ENCODE results near the gene PRAME. TPM values are rescaled to one million over a fixed set of nuclear protein-coding genes. Genes with fewer than 3 reads are reported as not detected.

PRAME gene
- total and polyA plus RNA-seq, 2 donors = 0.89 to 1.1 TPM

GRCh38 chr22:22554587-22555284, 4.3 kb downstream of the PRAME start:
- no peak overlapping the region for H3K27ac ChIP-seq (ENCODE audit: low read depth in 1 of 2, low read length in 1 of 2)
- H3K27me3 ChIP-seq (ENCODE audit: control insufficient read depth in 2 of 2, insufficient read depth in 1 of 2, low read length in 1 of 2) = no peaks in the 10 kb centered on the region
- WGBS = 93% methylated on average over 4 of the region's 4 CpGs
- H3K9me3 ChIP-seq (ENCODE audit: control insufficient read depth in 2 of 2, insufficient read depth in 1 of 2, low read length in 1 of 2) = peaks cover 0 to 5% of the 10 kb centered on the region in 2 donors
- DNase-seq (ENCODE audit: low read depth in 6 of 9, low spot score in 9 of 9) = no peak
- no peaks in the 10 kb centered on the region for H3K4me1 ChIP-seq (ENCODE audit: control insufficient read depth in 2 of 2, insufficient read depth in 2 of 2, low read length in 2 of 2)
- H3K4me3 ChIP-seq (ENCODE audit: low read length in 2 of 2) = no peak overlapping the region
- no peaks in the 10 kb centered on the region for H3K36me3 ChIP-seq (ENCODE audit: control insufficient read depth in 2 of 2, insufficient read depth in 2 of 2, low read length in 1 of 2)

GRCh38 chr22:22553735-22554586, 5.1 kb downstream of the PRAME start:
- DNase-seq (ENCODE audit: low read depth in 6 of 9, low spot score in 9 of 9) = no peak
- no peaks in the 10 kb centered on the region for H3K27me3 ChIP-seq (ENCODE audit: control insufficient read depth in 2 of 2, insufficient read depth in 1 of 2, low read length in 1 of 2)
- no peak overlapping the region for H3K4me3 ChIP-seq (ENCODE audit: low read length in 2 of 2)
- H3K36me3 ChIP-seq (ENCODE audit: control insufficient read depth in 2 of 2, insufficient read depth in 2 of 2, low read length in 1 of 2) = no peaks in the 10 kb centered on the region
- no peak overlapping the region for H3K27ac ChIP-seq (ENCODE audit: low read depth in 1 of 2, low read length in 1 of 2)
- 71% methylated on average over 8 of the region's 8 CpGs for WGBS
- no peaks in the 10 kb centered on the region for H3K4me1 ChIP-seq (ENCODE audit: control insufficient read depth in 2 of 2, insufficient read depth in 2 of 2, low read length in 2 of 2)
- H3K9me3 ChIP-seq (ENCODE audit: control insufficient read depth in 2 of 2, insufficient read depth in 1 of 2, low read length in 1 of 2) = peaks cover 0 to 3% of the 10 kb centered on the region in 2 donors

GRCh38 chr22:22553141-22553540, 5.9 kb downstream of the PRAME start:
- Histone ChIP-seq H3K27me3 (ENCODE audit: control insufficient read depth in 2 of 2, insufficient read depth in 1 of 2, low read length in 1 of 2) (no peaks in the 10 kb centered on the region), H3K4me1 (ENCODE audit: control insufficient read depth in 2 of 2, insufficient read depth in 2 of 2, low read length in 2 of 2) (no peaks in the 10 kb centered on the region), H3K36me3 (ENCODE audit: control insufficient read depth in 2 of 2, insufficient read depth in 2 of 2, low read length in 1 of 2) (no peaks in the 10 kb centered on the region), H3K4me3 (ENCODE audit: low read length in 2 of 2) (no peak overlapping the region), H3K9me3 (ENCODE audit: control insufficient read depth in 2 of 2, insufficient read depth in 1 of 2, low read length in 1 of 2) (no peaks in the 10 kb centered on the region), H3K27ac (ENCODE audit: low read depth in 1 of 2, low read length in 1 of 2) (no peak overlapping the region)
- no peak for DNase-seq (ENCODE audit: low read depth in 6 of 9, low spot score in 9 of 9)
- WGBS = 98% methylated on average over 1 of the region's 1 CpG

DNA sequence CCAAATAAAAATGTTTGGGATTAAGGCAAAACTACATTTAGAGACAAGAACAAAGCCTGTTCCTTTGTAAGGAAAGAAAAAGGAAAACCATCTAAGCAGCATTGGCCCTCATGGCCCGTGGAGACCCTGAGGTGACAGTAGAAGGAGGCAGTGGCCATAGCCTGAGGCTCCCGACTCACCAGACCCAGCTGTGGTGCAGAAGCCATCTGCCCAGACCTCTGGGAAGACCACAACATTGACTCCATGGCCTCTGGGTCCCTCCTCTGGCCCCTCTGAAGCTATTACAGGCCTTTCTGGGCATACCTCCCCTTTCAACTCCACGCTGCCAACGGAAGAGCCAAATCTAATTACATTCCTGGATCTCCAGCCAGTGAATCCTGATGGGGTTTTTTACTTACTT, 6.4 kb downstream of the PRAME start:
- no peak for DNase-seq (ENCODE audit: low read depth in 6 of 9, low spot score in 9 of 9)

DNA sequence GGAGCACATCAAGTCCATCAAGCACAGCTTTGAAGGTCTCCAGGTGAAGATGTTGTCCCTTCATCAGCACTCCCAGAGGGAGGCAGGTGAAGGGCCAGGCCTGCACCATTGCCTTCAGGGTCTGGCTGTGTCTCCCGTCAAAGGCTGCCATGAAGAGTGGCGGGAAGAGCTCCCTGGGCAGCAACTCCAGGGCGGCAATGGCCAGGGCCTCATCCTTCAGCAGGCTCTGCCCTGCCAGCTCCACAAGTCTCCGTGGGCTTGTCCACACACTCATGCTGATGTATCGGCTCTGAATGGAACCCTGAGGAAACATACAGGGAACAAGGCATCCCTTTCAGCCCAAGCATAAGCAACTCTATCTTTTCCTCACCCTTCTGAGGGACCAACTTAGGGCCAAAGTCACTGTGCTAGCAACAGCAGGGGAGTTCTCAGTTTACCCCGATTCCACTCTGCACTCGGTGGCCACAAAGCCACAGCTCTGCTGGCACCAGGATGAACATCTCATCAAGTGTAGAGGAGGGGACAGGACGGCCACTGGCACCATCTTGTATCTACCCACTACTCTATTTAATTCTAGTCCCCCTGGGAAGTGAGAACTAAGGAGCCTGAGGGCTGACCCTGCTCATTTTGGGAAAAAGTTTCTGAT, 8.2 kb downstream of the PRAME start:
- Histone ChIP-seq H3K27me3 (ENCODE audit: control insufficient read depth in 2 of 2, insufficient read depth in 1 of 2, low read length in 1 of 2) (no peaks in the 10 kb centered on the region), H3K36me3 (ENCODE audit: control insufficient read depth in 2 of 2, insufficient read depth in 2 of 2, low read length in 1 of 2) (no peaks in the 10 kb centered on the region), H3K4me3 (ENCODE audit: low read length in 2 of 2) (no peak overlapping the region), H3K27ac (ENCODE audit: low read depth in 1 of 2, low read length in 1 of 2) (no peak overlapping the region), H3K9me3 (ENCODE audit: control insufficient read depth in 2 of 2, insufficient read depth in 1 of 2, low read length in 1 of 2) (no peaks in the 10 kb centered on the region), H3K4me1 (ENCODE audit: control insufficient read depth in 2 of 2, insufficient read depth in 2 of 2, low read length in 2 of 2) (no peaks in the 10 kb centered on the region)
- no peak for DNase-seq (ENCODE audit: low read depth in 6 of 9, low spot score in 9 of 9)
- 96% methylated on average over 8 of the region's 8 CpGs for WGBS

More for the DNA sequence above, 6.4 kb downstream of the PRAME start:
- Histone ChIP-seq H3K4me3 (ENCODE audit: low read length in 2 of 2) (no peak overlapping the region), H3K27ac (ENCODE audit: low read depth in 1 of 2, low read length in 1 of 2) (no peak overlapping the region), H3K4me1 (ENCODE audit: control insufficient read depth in 2 of 2, insufficient read depth in 2 of 2, low read length in 2 of 2) (no peaks in the 10 kb centered on the region), H3K36me3 (ENCODE audit: control insufficient read depth in 2 of 2, insufficient read depth in 2 of 2, low read length in 1 of 2) (no peaks in the 10 kb centered on the region), H3K9me3 (ENCODE audit: control insufficient read depth in 2 of 2, insufficient read depth in 1 of 2, low read length in 1 of 2) (no peaks in the 10 kb centered on the region), H3K27me3 (ENCODE audit: control insufficient read depth in 2 of 2, insufficient read depth in 1 of 2, low read length in 1 of 2) (no peaks in the 10 kb centered on the region)
- WGBS = 77% methylated on average over 4 of the region's 4 CpGs

- Histone ChIP-seq H3K4me1 (ENCODE audit: control insufficient read depth in 2 of 2, insufficient read depth in 2 of 2, low read length in 2 of 2) (no peaks in the 10 kb centered on the region), H3K4me3 (ENCODE audit: low read length in 2 of 2) (no peak overlapping the region), H3K36me3 (ENCODE audit: control insufficient read depth in 2 of 2, insufficient read depth in 2 of 2, low read length in 1 of 2) (no peaks in the 10 kb centered on the region), H3K27ac (ENCODE audit: low read depth in 1 of 2, low read length in 1 of 2) (no peak overlapping the region), H3K27me3 (ENCODE audit: control insufficient read depth in 2 of 2, insufficient read depth in 1 of 2, low read length in 1 of 2) (no peaks in the 10 kb centered on the region), H3K9me3 (ENCODE audit: control insufficient read depth in 2 of 2, insufficient read depth in 1 of 2, low read length in 1 of 2) (no peaks in the 10 kb centered on the region)
- no peak for DNase-seq (ENCODE audit: low read depth in 6 of 9, low spot score in 9 of 9)
- 100% methylated on average over 1 of the region's 1 CpG for WGBS
Observed at GRCh38 chr22:22548910-22549309, 10.2 kb downstream of the PRAME start.

- Histone ChIP-seq H3K27me3 (ENCODE audit: control insufficient read depth in 2 of 2, insufficient read depth in 1 of 2, low read length in 1 of 2) (no peaks in the 10 kb centered on the region), H3K4me3 (ENCODE audit: low read length in 2 of 2) (no peak overlapping the region), H3K36me3 (ENCODE audit: control insufficient read depth in 2 of 2, insufficient read depth in 2 of 2, low read length in 1 of 2) (no peaks in the 10 kb centered on the region), H3K4me1 (ENCODE audit: control insufficient read depth in 2 of 2, insufficient read depth in 2 of 2, low read length in 2 of 2) (no peaks in the 10 kb centered on the region), H3K9me3 (ENCODE audit: control insufficient read depth in 2 of 2, insufficient read depth in 1 of 2, low read length in 1 of 2) (no peaks in the 10 kb centered on the region), H3K27ac (ENCODE audit: low read depth in 1 of 2, low read length in 1 of 2) (no peak overlapping the region)
- no peak for DNase-seq (ENCODE audit: low read depth in 6 of 9, low spot score in 9 of 9)
- 87% methylated on average over 9 of the region's 9 CpGs for WGBS
Observed at GRCh38 chr22:22548317-22548716, 10.7 kb downstream of the PRAME start.

DNA sequence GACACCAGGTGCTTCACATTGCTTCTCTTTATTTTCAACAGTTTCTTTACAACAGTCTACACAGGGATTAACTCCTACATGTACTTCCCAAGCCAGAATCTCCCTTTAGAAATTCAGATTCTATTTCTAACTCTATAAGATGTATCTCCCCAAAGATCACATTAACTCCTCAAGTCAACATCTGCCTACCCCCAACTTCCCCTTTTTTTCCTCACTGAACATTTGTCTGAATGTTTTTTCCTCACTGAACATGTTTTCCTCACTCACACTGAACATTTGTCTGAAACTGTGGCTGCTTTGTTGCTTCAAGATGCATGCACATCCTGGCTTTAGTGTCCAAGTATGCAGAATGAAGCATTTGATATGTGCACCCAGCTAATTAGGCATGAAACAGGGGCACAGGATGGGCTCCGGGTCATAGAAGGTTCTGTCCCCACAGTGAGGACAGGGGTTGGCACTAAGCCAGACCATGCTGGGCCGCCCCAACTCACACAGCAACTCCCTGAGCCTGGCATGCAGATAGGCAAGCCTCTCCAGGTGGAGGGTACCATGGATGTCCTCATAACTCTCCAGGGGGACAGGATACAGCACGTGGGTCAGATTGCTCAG, 11.3 kb downstream of the PRAME start:
- Histone ChIP-seq H3K36me3 (ENCODE audit: control insufficient read depth in 2 of 2, insufficient read depth in 2 of 2, low read length in 1 of 2) (no peaks in the 10 kb centered on the region), H3K27me3 (ENCODE audit: control insufficient read depth in 2 of 2, insufficient read depth in 1 of 2, low read length in 1 of 2) (no peaks in the 10 kb centered on the region), H3K9me3 (ENCODE audit: control insufficient read depth in 2 of 2, insufficient read depth in 1 of 2, low read length in 1 of 2) (no peaks in the 10 kb centered on the region), H3K4me1 (ENCODE audit: control insufficient read depth in 2 of 2, insufficient read depth in 2 of 2, low read length in 2 of 2) (no peaks in the 10 kb centered on the region), H3K27ac (ENCODE audit: low read depth in 1 of 2, low read length in 1 of 2) (no peak overlapping the region), H3K4me3 (ENCODE audit: low read length in 2 of 2) (no peak overlapping the region)
- WGBS = 35% methylated on average over 3 of the region's 3 CpGs
- DNase-seq (ENCODE audit: low read depth in 6 of 9, low spot score in 9 of 9) = no peak

GRCh38 chr22:22547226-22547625, 11.8 kb downstream of the PRAME start:
- Histone ChIP-seq H3K36me3 (ENCODE audit: control insufficient read depth in 2 of 2, insufficient read depth in 2 of 2, low read length in 1 of 2) (no peaks in the 10 kb centered on the region), H3K4me3 (ENCODE audit: low read length in 2 of 2) (no peak overlapping the region), H3K9me3 (ENCODE audit: control insufficient read depth in 2 of 2, insufficient read depth in 1 of 2, low read length in 1 of 2) (no peaks in the 10 kb centered on the region), H3K27ac (ENCODE audit: low read depth in 1 of 2, low read length in 1 of 2) (no peak overlapping the region), H3K4me1 (ENCODE audit: control insufficient read depth in 2 of 2, insufficient read depth in 2 of 2, low read length in 2 of 2) (no peaks in the 10 kb centered on the region), H3K27me3 (ENCODE audit: control insufficient read depth in 2 of 2, insufficient read depth in 1 of 2, low read length in 1 of 2) (no peaks in the 10 kb centered on the region)
- no peak for DNase-seq (ENCODE audit: low read depth in 6 of 9, low spot score in 9 of 9)
- 94% methylated on average over 3 of the region's 3 CpGs for WGBS

Data from thymus (tissue), 11 donors.